SKM-1 treated with dmso at 0.1 percent for 144 hours (cell line): ENCODE measurements around the gene UBE2J1.

Source experiments
- DNase-seq: peaks from one replicate; lab custom pipeline; 2025; ENCODE audit not compliant: unreplicated experiment; lab: John Stamatoyannopoulos, UW

UBE2J1 gene

DNA sequence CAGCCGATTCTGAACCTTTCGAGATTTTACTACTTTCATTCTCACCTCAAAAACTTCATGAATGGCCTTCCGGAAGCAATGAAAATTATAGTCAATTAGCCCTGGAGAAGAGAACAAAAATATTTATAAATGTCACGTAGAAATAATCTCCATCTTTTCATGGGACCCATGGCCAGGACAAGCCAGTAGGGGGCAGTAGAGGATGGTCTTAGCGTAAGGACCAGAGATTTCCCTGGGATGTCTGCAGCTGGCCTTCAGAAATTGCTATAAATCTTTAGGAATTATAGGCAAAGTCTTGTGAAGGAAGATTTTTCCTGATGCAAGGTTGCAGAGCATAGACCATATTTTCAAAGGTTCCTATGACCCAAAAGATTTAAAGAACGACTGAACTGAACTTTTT is 15.6 kb upstream of the UBE2J1 start:
- peak; percentile 37 for DNase-seq

DNA sequence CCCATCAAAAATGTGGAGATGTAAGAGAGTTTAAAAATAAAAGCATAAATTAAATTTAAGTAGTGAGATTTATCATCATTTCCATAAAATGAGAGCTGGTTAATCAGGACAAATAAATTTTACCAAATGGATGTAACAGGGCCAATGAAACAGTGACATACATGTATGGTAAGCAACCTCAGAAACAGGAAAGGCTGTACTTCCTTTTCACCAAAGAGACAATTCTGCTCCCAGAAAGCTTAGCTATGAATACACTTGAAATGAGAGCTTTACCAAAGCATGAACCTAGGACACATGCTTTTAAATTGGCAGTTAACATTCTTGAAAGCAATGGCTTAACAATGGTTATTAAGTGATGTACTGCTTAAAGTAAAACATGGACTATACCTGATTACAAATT is 12.1 kb upstream of the UBE2J1 start:
- DNase-seq: no peak

- DNase-seq: no peak
Observed at GRCh38 chr6:89361171-89361570, 8.6 kb upstream of the UBE2J1 start.

DNA sequence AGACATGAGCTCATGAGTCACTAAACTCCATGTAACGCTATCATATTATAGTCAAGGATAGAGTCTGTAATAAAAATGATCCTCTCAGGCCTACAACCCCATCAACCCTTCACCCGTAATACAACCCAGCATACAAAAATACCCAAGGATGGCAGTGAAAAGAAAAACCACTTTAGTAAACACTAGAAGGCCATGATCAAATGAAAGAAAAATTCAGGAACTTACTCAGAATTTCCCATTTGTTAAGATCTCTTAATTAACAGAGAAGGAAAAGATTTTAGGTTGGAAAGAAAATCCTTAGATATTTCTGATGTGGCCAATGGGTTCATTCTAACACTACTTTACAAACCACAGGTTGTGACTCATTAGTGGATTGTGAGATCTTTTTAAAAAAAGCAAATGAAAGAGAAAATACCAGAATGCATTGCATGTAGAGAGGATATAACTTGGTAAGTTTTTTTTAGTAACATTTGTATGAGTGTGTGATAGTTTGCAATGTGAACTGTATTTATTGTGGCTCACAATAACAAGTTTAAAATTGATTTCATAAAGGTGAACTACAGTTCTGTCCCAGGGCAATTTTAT is 8.0 kb upstream of the UBE2J1 start:
- no peak for DNase-seq

DNA sequence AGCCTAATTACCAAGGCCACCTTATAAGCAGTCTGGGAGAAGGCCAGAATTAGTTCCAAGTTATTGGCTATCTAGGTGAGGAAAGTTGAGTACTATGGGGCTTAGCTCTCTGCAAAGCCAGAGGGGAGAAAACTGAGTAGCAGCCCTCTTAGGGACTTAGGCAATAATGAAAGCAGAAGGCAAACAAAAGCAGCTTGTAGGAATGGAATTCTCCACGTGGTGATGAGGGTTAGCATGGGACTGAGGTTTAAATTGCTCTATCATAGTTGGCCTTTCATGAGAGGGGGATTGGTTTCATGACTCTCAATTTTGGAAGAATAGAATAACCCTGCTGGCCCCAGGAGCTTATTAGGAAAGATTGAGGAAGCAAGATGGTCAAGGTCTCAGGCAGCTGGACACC is 7.0 kb upstream of the UBE2J1 start:
- DNase-seq: no peak

DNA sequence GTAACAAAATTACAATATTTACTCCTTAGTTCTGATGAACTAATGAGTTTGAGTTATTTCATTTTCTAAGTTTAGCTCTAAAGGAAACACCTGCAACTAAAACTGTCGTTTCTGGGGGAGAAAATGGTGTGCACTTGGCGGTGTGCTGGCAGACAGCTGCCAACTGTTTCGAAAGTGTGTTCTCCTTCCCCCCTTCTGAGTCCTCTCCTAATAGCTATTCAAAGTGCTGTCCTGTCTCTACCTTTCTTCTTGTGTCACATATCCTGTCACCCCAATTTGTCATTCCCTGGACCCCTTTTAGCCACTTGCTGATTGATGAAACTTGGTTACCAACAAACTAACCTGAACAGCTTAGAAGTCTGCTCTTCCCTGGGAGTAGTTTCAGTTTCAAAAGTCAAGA is 4.9 kb upstream of the UBE2J1 start:
- DNase-seq: no peak

DNA sequence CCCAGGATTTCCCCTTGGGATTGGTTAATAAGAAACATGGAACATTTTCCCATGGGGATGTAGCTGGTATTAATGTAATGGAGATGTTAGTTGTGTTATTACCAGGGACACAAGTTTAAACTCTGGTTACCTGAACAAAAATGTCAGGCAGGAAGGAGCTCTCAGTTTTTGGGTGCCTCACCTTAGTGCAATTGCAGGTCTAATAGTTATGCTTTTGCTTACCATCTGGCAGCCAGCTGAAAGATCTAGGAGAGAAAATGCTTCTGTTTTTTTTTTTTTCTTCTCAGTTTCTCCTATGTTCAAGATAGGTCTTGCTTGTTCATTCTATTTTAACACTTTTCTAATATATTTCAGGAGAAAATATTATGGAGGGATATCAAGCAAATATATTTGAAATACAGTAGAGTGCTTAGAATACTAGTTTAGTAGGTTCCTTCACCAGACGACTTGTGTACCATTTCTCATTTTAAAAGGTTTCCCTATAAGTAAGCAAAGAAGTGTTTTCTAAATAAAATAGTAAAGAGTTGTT is 4.2 kb upstream of the UBE2J1 start:
- DNase-seq: no peak

DNA sequence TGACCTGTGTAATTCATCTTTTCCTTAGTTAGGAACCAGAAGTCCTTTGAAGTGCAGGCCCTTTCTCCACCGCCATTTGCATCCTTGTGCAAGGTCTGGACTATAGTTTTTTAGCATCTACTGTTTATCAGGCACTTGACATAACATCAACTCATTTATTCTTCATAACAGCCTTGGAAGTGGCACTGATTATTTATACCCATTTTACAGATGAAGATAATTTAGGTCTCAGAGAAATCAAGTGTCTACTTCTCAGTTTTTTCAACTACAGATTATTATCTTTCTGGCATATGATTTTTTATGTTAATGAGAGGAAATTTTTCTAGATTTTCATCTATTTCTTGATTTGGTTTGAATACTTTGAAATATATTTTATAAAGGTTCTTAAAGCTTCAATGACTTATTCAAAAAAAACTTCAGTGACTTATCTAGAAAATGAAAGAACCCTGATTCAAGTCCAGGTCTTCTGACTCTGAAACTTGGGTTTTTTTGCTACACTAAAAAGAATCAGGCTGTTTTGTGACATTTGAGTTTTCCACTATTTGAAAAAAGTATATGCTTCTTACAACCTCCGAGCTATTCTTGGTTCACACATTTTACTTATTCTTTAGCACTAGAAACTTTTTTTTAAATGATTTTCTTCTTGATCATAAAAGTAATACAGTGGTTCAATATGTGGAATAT is 3.1 kb upstream of the UBE2J1 start:
- DNase-seq: no peak

GRCh38 chr6:89353702-89354392 is 1.3 kb upstream of the UBE2J1 start:
- DNase-seq: no peak

DNA sequence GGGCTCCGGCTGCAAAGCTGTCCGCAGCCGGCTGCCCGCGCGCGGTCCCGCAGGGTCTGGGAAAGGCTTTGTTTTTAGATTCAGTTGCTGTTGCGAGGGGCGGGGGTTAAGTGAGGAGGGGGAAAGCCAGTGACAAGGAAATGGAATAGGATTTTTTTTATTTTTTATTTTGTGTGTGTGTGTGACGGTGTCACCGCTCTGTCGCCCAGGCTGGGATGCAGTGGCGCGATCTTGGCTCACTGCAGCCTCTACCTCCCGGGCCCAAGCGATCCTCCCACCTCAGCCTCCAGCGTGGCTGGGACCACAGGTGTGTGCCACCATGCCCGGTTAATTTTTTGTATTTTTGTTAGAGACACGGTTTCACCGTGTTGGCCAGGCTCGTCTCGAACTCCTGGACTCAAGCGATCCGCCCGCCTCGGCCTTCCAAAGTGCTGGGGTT is 615 bp upstream of the UBE2J1 start:
- DNase-seq: no peak

GRCh38 chr6:89351671-89352277 is 748 bp downstream of the UBE2J1 start:
- no peak for DNase-seq

GRCh38 chr6:89350281-89350966 is 2.1 kb downstream of the UBE2J1 start:
- peak; percentile 96 for DNase-seq

DNA sequence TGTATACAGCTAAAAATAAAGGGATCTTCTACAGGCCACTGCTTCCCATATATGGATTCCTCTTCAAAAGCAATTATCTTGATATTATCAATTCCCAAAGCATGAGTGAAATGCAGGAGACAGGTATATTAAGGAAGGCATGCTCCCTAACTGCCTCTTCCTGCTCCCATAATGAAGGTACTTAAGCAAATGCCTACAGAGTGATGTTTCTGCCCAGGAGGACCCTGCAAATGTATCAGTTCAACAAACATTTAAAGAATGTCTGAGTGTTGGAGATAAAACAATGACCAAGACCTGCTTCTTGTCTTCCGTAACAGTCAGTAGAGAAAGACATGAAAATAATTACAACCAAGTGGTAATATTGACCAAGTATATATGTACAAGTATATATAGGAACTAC is 4.2 kb downstream of the UBE2J1 start:
- no peak for DNase-seq

DNA sequence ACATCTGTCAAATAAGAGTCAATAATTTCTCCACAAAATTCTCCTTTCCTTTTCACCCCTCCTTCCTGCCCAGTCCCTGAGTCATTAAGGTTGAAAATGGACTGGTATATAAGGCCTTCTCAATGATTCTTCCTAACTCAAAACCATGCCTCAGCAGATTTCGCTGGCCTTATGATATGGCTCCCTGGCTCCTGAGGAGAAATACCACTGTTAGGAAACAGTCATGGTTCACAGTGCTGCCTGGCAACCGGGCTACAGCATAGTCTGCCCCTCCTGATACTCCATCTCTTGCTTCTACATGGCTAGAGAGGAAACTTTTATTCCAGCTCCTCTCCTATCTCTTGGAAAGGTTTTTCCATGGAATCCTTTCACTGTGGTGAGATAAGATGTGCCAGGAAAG is 4.7 kb downstream of the UBE2J1 start:
- no peak for DNase-seq

- no peak for DNase-seq
Observed at GRCh38 chr6:89346433-89346832, 6.1 kb downstream of the UBE2J1 start.

DNA sequence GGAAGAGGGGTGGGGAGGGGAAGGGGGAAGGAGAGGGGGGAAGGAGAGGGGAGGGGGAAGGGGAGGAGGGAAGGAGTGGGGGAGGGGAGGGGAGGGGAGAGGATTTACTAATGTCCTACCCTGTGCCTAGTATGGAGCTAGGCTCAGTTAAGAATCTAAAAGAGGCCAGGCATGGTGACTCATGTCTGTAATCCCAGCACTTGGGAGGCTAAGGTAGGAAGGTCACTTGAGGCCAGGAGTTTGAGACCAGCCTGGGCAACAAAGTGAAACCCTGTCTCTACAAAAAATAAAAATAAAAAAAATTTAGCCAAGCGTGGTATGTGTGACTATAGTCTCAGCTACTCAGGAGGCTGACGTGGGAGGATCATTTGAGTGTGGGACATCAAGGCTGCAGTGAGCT is 13.0 kb downstream of the UBE2J1 start:
- no peak for DNase-seq

DNA sequence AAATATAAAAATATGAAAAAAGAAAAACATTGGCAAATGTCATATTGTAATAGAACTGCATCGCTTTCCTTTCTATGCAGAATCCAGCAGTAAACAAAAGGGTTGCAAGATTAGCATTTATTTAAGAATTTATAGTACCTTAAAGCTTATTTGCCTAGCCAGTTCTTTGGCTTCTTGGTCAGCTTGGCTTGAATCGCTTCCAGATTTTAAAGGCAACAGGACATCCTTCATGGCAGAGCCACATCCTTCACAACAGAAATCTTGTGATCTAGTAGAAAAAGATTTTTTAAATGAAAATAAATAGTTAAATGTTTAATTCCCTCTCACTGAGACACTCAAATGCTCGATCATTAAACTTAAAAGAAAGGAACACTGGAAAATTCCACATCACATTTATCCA is 17.4 kb downstream of the UBE2J1 start:
- DNase-seq: no peak

DNA sequence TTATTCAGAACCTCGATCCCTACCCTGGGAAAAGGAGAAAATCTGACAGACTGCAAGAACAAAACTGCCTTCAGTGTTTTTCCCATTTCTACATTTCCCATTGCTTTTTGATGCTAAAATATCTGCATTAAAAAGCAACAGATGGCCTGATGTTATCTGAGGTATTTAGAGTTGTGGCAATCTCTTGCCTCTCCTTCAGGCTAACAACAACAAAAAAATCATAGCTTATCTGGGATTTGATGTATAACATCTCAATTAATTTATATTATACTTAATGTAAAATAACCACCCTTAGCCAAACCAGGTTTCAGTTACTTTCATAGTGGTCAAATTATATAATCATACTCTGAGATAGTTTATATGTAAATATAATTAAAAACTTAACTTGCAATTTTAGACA is 21.6 kb downstream of the UBE2J1 start:
- no peak for DNase-seq

DNA sequence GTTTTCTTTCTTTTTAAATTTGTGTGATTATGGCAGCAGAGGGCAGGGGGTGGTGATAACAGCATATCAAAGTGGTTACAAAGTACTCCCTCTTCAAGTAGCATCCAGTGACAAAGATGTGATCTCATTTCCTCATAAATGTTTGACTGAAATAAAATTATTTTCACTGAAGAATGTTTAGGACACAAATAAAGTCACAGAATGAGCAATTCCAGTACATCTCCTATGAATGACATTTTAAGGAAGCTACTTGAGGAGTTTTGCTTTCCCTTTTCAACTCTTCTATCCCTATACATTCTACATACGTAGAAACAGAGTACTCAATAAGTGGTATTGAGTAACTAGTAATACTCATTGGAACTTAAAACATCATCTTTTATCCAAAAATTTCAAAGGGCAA is 23.5 kb downstream of the UBE2J1 start:
- no peak for DNase-seq

- no peak for DNase-seq
Observed at GRCh38 chr6:89324304-89324703, 28.2 kb downstream of the UBE2J1 start.

DNA sequence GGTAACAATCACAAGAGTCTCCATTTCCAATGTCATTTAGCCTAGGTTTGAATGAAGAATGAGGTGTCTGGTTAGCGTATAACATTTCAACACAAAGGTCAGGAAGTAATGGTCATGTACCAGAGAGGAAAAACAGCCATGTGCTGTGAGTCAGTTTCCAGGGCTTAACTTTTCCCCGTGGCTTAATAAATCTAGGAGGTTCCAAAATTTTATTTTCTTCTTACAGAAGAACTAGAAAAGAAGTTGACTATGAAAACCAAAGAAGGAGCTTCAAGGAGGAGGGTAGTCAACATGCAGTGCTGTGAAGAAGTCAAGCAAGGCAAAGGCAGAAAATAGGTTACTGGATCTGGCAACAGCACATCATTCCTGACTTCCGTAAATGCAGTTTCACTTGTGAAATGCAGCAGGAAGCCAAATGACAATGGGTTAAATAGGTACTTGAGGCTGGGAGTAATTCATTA is 29.0 kb downstream of the UBE2J1 start:
- peak; percentile 58 for DNase-seq
